Ishikawa (cell line): Measurements from ENCODE around the gene GNA15.

Experiments used
- CEBPB ChIP-seq: IDR thresholded peaks from 2 replicates; pipeline ENCODE4 v1.6.1; 2012
- CREB1 ChIP-seq: IDR thresholded peaks from 2 replicates; pipeline ENCODE4 v1.6.1; 2012; ENCODE audit warnings: low read depth
- EGR1 ChIP-seq: IDR thresholded peaks from 2 replicates; pipeline ENCODE4 v1.6.1; 2012
- EP300 ChIP-seq: IDR thresholded peaks from 2 replicates; pipeline ENCODE4 v1.6.1; 2012; ENCODE audit warnings: borderline replicate concordance
- FOXM1 ChIP-seq: IDR thresholded peaks from 2 replicates; pipeline ENCODE4 v1.6.1; 2012; ENCODE audit warnings: low read depth, borderline replicate concordance
- NFIC ChIP-seq: IDR thresholded peaks from 2 replicates; pipeline ENCODE4 v1.6.1; 2012
- RAD21 ChIP-seq: IDR thresholded peaks from 2 replicates; pipeline ENCODE4 v1.6.1; 2012; ENCODE audit warnings: low read depth
- TAF1 ChIP-seq: IDR thresholded peaks from 2 replicates; pipeline ENCODE4 v1.6.1; 2012; ENCODE audit warnings: low read depth, mild to moderate bottlenecking
- TCF12 ChIP-seq: IDR thresholded peaks from 2 replicates; pipeline ENCODE4 v1.6.1; 2012; ENCODE audit warnings: low read depth
- TEAD4 ChIP-seq: IDR thresholded peaks from 2 replicates; pipeline ENCODE4 v1.6.1; 2012
- USF1 ChIP-seq: IDR thresholded peaks from 2 replicates; pipeline ENCODE4 v1.6.1; 2012
- YY1 ChIP-seq: IDR thresholded peaks from 2 replicates; pipeline ENCODE4 v1.6.1; 2012; ENCODE audit warnings: low read depth
- ZBTB7A ChIP-seq: IDR thresholded peaks from 2 replicates; pipeline ENCODE4 v1.6.1; 2012; ENCODE audit warnings: low read depth
- TF ChIP-seq, protein P1 (sequence below): IDR thresholded peaks from 2 replicates; pipeline ENCODE4 v1.6.1; 2012; ENCODE audit warnings: low read depth, mild to moderate bottlenecking
- TF ChIP-seq, protein P2 (sequence below): IDR thresholded peaks from 2 replicates; pipeline ENCODE4 v1.6.1; 2012

GNA15 gene

GRCh38 chr19:3175781-3176714, 40.2 kb downstream of the GNA15 start:
- TF ChIP-seq, protein P1, sequence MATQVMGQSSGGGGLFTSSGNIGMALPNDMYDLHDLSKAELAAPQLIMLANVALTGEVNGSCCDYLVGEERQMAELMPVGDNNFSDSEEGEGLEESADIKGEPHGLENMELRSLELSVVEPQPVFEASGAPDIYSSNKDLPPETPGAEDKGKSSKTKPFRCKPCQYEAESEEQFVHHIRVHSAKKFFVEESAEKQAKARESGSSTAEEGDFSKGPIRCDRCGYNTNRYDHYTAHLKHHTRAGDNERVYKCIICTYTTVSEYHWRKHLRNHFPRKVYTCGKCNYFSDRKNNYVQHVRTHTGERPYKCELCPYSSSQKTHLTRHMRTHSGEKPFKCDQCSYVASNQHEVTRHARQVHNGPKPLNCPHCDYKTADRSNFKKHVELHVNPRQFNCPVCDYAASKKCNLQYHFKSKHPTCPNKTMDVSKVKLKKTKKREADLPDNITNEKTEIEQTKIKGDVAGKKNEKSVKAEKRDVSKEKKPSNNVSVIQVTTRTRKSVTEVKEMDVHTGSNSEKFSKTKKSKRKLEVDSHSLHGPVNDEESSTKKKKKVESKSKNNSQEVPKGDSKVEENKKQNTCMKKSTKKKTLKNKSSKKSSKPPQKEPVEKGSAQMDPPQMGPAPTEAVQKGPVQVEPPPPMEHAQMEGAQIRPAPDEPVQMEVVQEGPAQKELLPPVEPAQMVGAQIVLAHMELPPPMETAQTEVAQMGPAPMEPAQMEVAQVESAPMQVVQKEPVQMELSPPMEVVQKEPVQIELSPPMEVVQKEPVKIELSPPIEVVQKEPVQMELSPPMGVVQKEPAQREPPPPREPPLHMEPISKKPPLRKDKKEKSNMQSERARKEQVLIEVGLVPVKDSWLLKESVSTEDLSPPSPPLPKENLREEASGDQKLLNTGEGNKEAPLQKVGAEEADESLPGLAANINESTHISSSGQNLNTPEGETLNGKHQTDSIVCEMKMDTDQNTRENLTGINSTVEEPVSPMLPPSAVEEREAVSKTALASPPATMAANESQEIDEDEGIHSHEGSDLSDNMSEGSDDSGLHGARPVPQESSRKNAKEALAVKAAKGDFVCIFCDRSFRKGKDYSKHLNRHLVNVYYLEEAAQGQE, result no peak
- TF ChIP-seq TEAD4 (no peak; the same call in 1 of the 2 replicates), EP300 (no peak), ZBTB7A (no peak), USF1 (no peak), NFIC (peak; percentile 53), TCF12 (no peak), TAF1 (no peak), EGR1 (no peak), CEBPB (no peak), RAD21 (no peak)
- TF ChIP-seq, protein P2, sequence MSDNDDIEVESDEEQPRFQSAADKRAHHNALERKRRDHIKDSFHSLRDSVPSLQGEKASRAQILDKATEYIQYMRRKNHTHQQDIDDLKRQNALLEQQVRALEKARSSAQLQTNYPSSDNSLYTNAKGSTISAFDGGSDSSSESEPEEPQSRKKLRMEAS, result 0 out of 2 replicates have a peak, but pooled peaks have one; percentile 52

DNA sequence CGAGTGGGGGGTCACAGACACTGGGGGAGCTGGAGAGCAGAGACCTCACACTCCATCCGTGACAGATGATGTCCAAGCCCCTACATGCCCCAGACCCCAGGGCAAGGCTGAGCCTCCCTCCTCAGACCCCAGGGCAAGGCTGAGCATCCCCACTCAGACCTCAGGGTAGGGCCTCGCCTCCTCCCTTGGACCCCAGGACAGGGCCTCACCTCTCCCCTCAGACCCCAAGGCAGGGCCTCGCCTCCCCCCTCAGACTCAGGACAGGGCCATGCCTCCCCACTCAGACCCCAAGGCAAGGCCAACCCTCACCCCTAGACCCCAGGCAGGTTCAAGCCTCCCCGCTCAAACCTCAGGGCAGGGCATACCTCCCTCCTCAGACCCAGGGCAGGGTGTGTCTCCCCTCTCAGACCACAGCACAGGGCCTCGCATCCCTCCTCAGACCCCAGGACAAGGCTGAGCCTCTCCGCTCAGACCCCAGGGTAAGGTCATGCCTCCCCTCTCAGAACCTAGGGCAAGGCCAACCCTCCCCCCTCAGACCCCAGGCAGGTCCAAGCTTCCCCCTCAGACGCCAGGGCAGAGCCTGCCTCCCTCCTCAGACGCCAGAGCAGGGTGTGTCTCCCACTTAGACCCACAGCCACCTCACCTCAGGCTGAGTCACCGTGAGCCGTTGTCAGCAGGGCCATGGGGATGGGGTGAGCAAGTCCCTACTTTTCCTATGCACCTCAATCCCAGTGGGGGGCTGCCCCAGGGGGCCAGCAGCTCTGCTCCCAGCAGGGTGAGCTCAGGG, 41.1 kb downstream of the GNA15 start:
- TF ChIP-seq EP300, result no peak
- TF ChIP-seq TCF12, result no peak
- TF ChIP-seq CREB1, result no peak
- TF ChIP-seq YY1, result no peak
- TF ChIP-seq, protein P1, result no peak
- TF ChIP-seq NFIC, result no peak
- no peak for TF ChIP-seq CEBPB
- TF ChIP-seq TAF1, result no peak
- no peak for TF ChIP-seq USF1
- no peak for TF ChIP-seq EGR1
- no peak for TF ChIP-seq TEAD4
- no peak for TF ChIP-seq FOXM1
- TF ChIP-seq, protein P2, result no peak
- no peak for TF ChIP-seq RAD21
- no peak; the same call in 1 of the 2 replicates for TF ChIP-seq ZBTB7A

GRCh38 chr19:3178377-3178972, 42.6 kb downstream of the GNA15 start, which contains the start of gene S1PR4:
Gene S1PR4, plus strand, starts transcription at chr19:3178769. Its CDS starts 24 bp downstream, at chr19:3178793.
- TF ChIP-seq ZBTB7A (0 out of 2 replicates have a peak, but pooled peaks have one; percentile 13), EGR1 (no peak), TEAD4 (no peak)

GRCh38 chr19:3178973-3179738, 43.3 kb downstream of the GNA15 start:
- TF ChIP-seq CREB1 (no peak), TCF12 (no peak), TAF1 (no peak), USF1 (no peak), EP300 (no peak), EGR1 (no peak), RAD21 (no peak), ZBTB7A (no peak)
- TF ChIP-seq, protein P2, result no peak
- TF ChIP-seq, protein P1, result no peak
